CMK (cell line): ENCODE data around the gene SUPT16H.
A peak's percentile ranks its signal among the peaks of the same experiment; 100 is the strongest.
"Not testable (repeated sequence)": the region's sequence is repeated elsewhere in the genome, so short reads cannot be mapped to it uniquely, and the experiment has no call there.

Experiments used
- DNase-seq: peaks from one replicate; pipeline ENCODE4 v3.0.0-alpha.2; 2010; ENCODE audit warnings: low read depth

Gene SUPT16H

DNA sequence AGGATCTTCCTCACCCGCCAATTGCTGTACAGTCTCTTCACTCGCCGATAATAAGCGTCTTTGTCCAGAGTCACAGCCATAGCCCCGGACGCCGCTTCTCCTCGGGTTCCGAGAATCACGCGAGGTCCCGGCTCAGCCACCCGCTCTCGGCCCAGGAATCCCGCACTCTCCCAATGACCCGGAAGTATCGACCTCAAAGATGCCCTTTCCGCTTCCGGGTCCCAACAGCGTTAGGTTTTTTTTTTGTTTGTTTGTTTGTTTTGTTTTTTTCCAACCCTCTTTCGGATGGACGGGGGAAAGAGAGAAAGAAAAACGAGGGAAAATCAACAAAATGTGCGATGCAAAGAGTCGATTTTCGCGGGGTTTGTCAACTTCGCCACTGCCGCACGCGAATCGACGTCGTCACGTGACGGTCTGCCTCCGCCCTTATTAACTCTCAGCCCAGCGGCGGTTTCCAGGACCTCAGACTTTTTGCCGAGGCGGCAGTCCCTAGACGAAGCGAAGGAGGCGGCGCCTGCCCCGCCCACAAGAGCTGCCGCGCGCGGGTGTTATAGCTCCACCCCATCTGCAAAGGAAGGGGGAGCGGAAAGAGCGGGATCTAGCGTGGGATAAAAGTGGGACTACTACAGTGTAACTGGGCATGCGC is at the start of gene SUPT16H:
Gene SUPT16H (minus strand): TSS at position 172 of the 646 bp plus-strand sequence. CDS start 92 bp downstream, at position 80.
- peak; percentile 86 for DNase-seq

- DNase-seq = no peak
Observed at GRCh38 chr14:21431126-21431525, 47.3 kb upstream of the SUPT16H start.

DNA sequence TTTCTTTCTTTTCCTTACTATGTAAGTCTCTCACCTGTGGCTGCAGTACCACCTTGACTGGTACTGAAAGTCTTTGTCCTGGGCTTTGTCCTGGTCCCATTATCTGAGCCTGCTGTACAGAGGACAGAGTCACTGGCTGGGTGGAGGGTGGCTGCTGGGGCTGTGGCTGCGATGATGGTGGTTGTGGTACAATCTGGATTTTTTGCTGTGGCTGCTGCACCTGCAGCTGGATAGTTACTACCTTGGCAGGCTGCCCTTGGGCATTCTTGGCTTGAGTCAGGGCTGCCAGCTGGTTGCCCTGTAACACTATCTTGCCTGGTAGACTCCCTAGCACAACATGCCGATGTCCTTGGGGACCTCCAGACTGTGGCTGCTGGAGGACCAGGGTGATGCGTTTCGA is 45.1 kb upstream of the SUPT16H start:
- DNase-seq = no peak

GRCh38 chr14:21426692-21427091 is 42.9 kb upstream of the SUPT16H start:
- no peak for DNase-seq

- DNase-seq = no peak
Observed at GRCh38 chr14:21419528-21419927, 35.7 kb upstream of the SUPT16H start.

- no peak for DNase-seq
Observed at GRCh38 chr14:21415329-21415728, 31.5 kb upstream of the SUPT16H start.

- DNase-seq = no peak
Observed at GRCh38 chr14:21414137-21414631, 30.4 kb upstream of the SUPT16H start.

GRCh38 chr14:21408147-21408546 is 24.3 kb upstream of the SUPT16H start:
- no peak for DNase-seq

DNA sequence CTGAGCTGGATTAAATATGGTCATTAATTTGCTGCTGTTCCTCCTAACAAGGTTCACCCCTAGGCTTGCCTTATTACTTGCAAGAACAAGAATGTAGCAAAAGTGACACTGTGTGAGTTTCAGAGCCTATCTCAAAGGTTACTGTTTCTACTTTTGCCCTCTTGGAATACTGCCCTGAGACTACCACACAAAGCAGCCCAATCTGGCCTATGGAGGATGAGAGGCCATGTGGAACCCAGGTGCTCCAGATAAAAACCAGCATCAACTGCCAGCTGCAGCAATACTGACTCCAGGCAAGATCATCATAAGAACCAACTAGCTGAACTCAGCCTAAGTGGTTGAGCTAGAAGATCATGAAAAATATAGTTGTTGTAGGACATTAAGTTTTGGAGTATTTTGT is 22.4 kb upstream of the SUPT16H start:
- no peak for DNase-seq

DNA sequence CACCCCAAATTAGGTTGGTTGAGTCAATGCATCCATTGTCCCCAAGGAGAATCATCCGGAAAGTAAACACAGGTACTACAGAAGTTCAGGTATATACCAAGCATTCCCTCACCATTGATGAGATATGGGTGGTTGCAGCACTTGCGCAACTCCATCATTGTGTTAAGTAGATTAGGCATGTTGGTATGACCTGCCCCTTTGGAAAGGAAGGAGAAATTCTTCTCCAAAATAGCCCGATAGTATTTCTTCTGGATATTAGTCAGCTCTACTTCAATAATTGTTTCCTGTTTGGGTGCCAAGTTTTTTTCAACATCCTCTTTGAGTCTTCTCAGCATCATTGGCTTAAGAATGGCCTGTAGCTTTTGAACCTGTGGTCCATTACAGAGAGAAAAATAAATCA is 21.3 kb upstream of the SUPT16H start:
- DNase-seq = no peak

DNA sequence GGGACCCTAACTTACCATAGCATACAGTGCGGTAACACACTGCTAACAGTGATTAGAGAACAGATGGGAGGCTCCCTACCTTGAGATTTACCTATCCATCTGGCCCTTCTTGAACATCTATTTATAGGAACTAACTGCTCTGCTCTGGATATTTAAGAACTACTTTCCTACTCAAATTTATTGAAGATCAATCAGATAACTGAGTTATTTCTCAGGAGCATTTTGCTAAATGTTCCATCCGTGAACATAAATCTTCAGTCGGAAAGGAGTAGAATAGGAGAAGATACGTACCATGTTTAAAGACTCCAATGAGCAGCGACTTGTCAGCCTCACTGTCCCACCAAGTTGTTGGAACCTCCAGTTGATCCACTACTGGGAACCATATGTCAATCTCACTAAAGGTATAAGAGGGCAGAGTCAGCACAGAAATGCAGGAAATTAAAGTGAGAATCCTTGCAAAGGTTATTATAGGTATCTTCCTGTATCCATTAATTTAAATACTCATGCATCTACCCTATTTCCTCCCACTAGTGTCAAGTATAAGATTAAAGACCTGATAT is 15.6 kb upstream of the SUPT16H start:
- no peak for DNase-seq

GRCh38 chr14:21398901-21399300 is 15.1 kb upstream of the SUPT16H start:
- DNase-seq = no peak

DNA sequence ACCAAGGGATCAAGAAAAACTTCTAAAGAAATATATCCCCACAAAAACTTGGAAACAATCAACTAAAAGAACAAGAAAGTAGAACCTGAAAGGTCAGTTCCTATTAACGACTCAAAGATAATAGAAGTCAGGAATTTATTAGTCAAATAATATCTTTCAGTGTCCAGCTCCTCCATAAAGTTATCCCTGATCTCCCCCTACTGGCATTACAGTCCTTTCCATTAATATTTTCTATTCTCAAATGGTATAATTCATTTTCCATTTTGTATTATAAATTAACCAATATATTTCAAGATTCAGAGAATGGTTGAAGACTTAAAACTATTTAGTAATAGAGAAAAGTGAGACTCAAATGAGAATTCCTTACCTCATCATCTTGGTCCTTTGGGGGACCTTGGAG is 11.6 kb upstream of the SUPT16H start:
- no peak for DNase-seq

DNA sequence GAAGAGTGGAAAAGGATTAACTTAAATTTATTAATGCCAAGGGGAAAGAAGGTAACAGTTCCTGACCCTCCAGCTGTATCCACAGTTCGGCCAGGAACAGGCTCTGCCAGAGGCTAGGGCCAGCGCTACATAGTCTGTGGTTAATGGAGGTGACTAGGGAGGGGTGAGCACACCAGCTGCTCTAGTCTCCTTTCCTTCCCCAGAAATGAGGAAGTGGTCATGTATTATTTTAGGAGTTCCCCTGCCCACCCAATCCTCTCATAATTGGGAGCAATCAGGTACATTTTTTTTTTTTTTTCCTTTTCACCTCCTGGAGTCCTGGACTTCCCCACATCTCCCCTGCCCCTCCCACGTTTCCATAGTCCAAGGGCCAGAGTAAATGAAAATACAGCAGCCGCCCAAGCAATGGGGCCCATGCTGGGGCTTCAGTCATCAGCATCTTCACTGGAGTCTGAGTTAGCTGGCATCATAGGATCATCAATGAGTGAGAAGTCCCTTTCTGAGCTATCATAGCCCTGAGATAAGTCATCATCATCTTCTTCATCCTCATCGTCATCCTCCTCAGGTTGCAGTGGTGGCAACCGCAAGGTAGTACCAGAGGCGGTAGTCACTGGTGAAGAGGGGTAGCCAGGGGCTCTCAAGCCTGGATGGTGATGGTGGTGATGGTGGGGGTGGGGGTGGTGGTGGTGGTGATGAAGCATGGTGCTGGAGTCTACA is 1.5 kb upstream of the SUPT16H start:
- DNase-seq = no peak

GRCh38 chr14:21384494-21384851 is 654 bp upstream of the SUPT16H start:
- DNase-seq = no peak

DNA sequence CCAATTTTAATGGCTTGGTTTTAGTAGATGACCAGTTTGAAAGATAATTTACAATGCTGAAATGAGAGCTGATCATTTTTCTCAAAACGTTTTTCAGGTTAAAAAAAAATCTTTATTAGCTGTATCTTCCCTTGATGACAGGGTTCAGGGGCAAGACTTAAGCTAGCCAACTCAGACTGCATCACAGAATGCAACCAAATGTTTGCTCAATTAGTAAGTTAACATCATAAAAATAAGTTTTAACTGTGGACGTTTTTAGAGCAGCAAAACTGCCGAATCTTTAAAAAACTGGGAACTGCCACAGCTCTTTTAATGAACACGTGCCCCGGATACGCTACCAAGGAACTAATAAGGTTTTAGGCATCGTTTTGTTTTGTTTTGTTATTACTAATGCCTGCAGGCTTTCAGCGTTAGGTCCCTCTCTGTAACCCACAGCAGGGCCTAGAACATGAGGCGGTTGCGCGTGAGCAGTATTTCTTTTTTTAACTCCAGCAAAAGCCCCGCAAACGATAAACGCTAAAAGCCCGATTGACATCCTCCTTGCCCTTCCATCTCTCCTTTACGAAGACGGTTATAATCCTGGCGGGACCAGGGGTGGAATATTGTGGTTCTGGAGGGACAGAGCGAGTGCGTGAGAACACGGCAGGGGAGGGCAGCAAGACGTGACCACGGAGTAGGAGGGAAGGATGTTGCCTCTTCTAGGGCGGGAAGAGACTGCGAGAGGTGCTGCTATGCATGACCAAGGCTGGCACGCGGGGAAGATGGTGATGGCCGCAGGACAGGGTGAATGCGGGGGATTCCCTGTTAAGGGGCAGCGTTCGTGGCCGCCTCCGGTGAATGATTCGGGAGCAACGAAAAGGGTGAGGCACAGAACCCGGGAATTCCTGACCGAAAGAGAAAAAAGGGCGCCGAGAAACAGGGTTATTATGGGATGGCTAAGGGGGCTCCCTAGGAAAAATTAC is 652 bp downstream of the SUPT16H start:
- DNase-seq = peak; percentile 45

DNA sequence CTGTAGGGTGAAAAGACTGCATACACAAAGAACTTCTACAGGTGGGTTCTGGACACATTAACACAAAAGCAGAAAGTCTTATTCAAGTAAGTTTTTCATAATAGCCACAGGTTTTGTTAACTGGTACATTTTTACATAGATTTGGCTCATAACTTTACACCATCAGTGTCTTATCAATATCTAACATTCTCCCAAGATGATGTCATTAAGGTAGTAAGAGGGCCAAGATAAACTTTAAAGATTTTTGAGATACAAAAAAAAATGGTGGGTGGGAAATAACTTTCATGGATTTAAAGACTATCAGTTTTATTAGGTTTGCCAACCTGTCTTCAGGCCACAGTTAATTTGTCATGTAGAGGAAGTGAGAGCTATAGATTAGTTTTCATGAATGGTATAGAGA is 1.7 kb downstream of the SUPT16H start:
- no peak for DNase-seq

GRCh38 chr14:21379338-21379737 is 4.5 kb downstream of the SUPT16H start:
- no peak for DNase-seq

GRCh38 chr14:21373980-21374379 is 9.8 kb downstream of the SUPT16H start:
- DNase-seq = no peak

GRCh38 chr14:21372814-21373213 is 11.0 kb downstream of the SUPT16H start:
- DNase-seq = not testable (repeated sequence)

- DNase-seq = no peak
Observed at GRCh38 chr14:21369949-21370679, 13.7 kb downstream of the SUPT16H start.
